Naive B cell (primary cell): ENCODE data around the gene CDH24. TPM values are rescaled to one million over a fixed set of nuclear protein-coding genes. Genes with fewer than 3 reads are reported as not detected.

ENCODE experiments used
- ATAC-seq, 2 donors: fragments of 150-1000 bp; cut with Tn5 transposase; 2 replicates each; pipeline ENCODE4 v1.10.0; 2021; ENCODE audit warnings: low read depth in 2 of 2, mild to moderate bottlenecking in 2 of 2, moderate library complexity in 2 of 2
- DNase-seq: peaks from one replicate; pipeline ENCODE4 v3.0.0; 2022
- H3K27ac Mint-ChIP-seq, 6 donors: one replicate each; pipeline ENCODE4 v1.8.0; 2020 to 2022; ENCODE audit warnings: mild to moderate bottlenecking in 6 of 6, mixed read lengths in 6 of 6, moderate library complexity in 5 of 6, inconsistent platforms in 2 of 6
- H3K27me3 Mint-ChIP-seq, 3 donors: one replicate each; pipeline ENCODE4 v1.8.0; 2021 to 2022; ENCODE audit warnings: mixed read lengths in 3 of 3, mild to moderate bottlenecking in 1 of 3
- H3K36me3 Mint-ChIP-seq, 2 donors: one replicate each; pipeline ENCODE4 v1.8.0; 2020 to 2022; ENCODE audit warnings: mixed read lengths in 2 of 2, inconsistent platforms in 1 of 2, mild to moderate bottlenecking in 1 of 2
- H3K4me1 Mint-ChIP-seq, 3 donors: one replicate each; pipeline ENCODE4 v1.8.0; 2020 to 2022; ENCODE audit warnings: mixed read lengths in 3 of 3, inconsistent platforms in 1 of 3, mild to moderate bottlenecking in 1 of 3, moderate library complexity in 1 of 3
- H3K4me3 Mint-ChIP-seq, 8 donors: one replicate each; pipeline ENCODE4 v1.8.0; 2020 to 2022; ENCODE audit warnings: mild to moderate bottlenecking in 8 of 8, mixed read lengths in 8 of 8, moderate library complexity in 8 of 8, inconsistent platforms in 2 of 8
- H3K9me3 Mint-ChIP-seq, 7 donors: one replicate each; pipeline ENCODE4 v1.8.0; 2020 to 2022; ENCODE audit warnings: mixed read lengths in 7 of 7, mild to moderate bottlenecking in 5 of 7, inconsistent platforms in 2 of 7, moderate library complexity in 1 of 7
- polyA plus RNA-seq, 6 donors: library from polyadenylated mRNA; unstranded; fragments of 300-500 nt; fragmentation: Illumina TruSeq; gene quantifications; one replicate each; pipeline ENCODE4 v1.2.3, GENCODE V29; 2021; ENCODE audit warnings: low read depth in 6 of 6

The CDH24 gene
- polyA plus RNA-seq, 6 donors from 2014 or later = 0.18 to 0.97 (median 0.39) TPM; not detected in 2

GRCh38 chr14:23095196-23096108, 38.1 kb upstream of the CDH24 start, which contains the start of gene C14orf119:
TSS of gene C14orf119 (plus strand) at chr14:23095505. CDS start at chr14:23097659, 2,154 bp downstream.
- ATAC-seq = peak; percentile 83 to 85
- Mint-ChIP-seq H3K9me3 (no peaks in the 10 kb centered on the region), H3K4me3 (no peak within 1 kb of the TSS), H3K4me1 (peaks cover 12 to 28% (median 16%) of the 10 kb centered on the region in 3 donors), H3K27ac (no peak within 1 kb of the TSS), H3K27me3 (no peaks in the 10 kb centered on the region), H3K36me3 (no peaks in the 10 kb centered on the region)
- DNase-seq = peak; percentile 99

DNA sequence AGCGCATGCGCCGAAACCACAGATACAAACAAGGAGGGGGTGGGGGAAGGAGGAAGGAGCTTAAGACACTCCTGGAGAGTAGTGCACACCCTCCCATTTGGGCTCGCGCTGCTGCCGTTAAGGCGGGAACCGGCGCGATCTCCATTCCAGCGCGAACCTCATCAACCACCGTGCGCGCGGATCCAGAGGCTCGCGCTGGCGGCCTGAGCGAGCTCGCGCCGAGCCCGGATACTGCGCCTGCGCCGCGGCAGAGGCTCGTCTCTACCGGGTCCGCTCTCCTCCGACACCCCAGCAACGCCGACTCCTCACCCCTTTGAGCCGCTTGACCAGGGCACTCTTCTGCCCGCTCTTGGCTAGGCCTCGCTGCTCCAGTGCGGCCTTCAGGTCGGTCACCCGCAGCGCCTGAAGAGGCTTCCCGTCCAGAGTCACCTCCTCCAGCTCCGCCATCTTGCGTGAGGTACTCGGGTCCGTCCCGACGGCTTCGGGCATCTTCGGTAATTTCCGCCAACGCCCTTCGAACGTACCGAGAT, 37.4 kb upstream of the CDH24 start, which contains the start of gene ACIN1:
Gene ACIN1, minus strand, starts transcription at position 471 of the 530 bp plus-strand sequence. Its CDS starts 24 bp downstream, at position 447.
- DNase-seq (no peak), ATAC-seq (peak; percentile 31 to 32)
- Mint-ChIP-seq H3K27me3 (no peaks in the 10 kb centered on the region), H3K27ac (no peak within 1 kb of the TSS), H3K36me3 (peaks cover 0 to 1% of the 10 kb centered on the region in 2 donors), H3K9me3 (no peaks in the 10 kb centered on the region), H3K4me3 (no peak within 1 kb of the TSS), H3K4me1 (peaks cover 12 to 24% (median 12%) of the 10 kb centered on the region in 3 donors)

GRCh38 chr14:23093991-23094665, 36.8 kb upstream of the CDH24 start:
- Mint-ChIP-seq H3K4me1 (peaks cover 7 to 23% (median 17%) of the 10 kb centered on the region in 3 donors), H3K27me3 (no peaks in the 10 kb centered on the region), H3K36me3 (peaks cover 0 to 7% of the 10 kb centered on the region in 2 donors), H3K27ac (no peak overlapping the region), H3K4me3 (no peak overlapping the region), H3K9me3 (no peaks in the 10 kb centered on the region)
- DNase-seq (no peak), ATAC-seq (no peak)

DNA sequence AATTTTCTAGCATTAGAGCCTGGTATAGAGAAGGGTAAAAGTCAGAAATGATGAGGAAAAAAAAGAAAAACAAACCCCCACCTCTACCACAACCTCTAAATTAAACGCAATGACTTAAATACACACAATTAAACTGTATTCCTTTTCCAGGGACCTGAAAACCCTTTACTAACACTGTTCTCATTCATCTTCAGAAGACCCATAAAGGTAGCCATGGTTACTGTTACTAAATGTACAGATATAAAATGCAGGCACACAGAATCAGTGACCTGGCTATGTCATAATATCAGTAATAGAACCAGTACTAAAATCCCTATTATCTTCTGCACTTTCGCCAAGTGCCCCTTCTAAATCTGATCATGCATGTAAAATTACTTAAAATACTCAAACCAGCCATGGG, 36.2 kb upstream of the CDH24 start:
- peak overlapping the region in 1 of 6 donors; percentile 42 for H3K27ac Mint-ChIP-seq
- DNase-seq = no peak
- H3K36me3 Mint-ChIP-seq = peaks cover 0 to 7% of the 10 kb centered on the region in 2 donors
- H3K27me3 Mint-ChIP-seq = no peaks in the 10 kb centered on the region
- peaks cover 7 to 23% (median 17%) of the 10 kb centered on the region in 3 donors for H3K4me1 Mint-ChIP-seq
- ATAC-seq = no peak
- H3K9me3 Mint-ChIP-seq = no peaks in the 10 kb centered on the region
- H3K4me3 Mint-ChIP-seq = peak overlapping the region in 2 of 8 donors; percentile 16 to 42

DNA sequence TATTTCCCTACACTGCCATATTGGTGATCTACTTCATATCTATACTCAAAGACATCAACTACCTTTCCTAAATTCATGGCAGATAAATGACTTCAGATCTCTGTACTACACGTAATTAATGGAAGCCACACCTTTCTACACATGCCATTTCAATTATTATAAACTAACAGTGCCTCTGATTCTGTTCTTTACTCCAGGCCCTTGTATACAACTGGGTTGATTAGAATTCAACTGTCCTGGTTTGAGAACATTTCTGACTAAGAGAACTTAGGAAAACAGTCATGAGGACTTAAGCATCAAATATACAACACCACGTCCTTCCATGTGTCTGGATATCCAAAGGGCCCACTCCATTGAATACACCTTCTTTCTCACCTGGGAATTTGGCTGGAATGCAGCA, 35.8 kb upstream of the CDH24 start:
- H3K27ac Mint-ChIP-seq = peak overlapping the region in 1 of 6 donors; percentile 42

GRCh38 chr14:23091294-23092225, 34.2 kb upstream of the CDH24 start:
- Mint-ChIP-seq H3K36me3 (peaks cover 0 to 15% of the 10 kb centered on the region in 2 donors), H3K9me3 (no peaks in the 10 kb centered on the region), H3K4me3 (peak overlapping the region in 1 of 8 donors; percentile 30), H3K4me1 (peaks cover 11 to 16% (median 15%) of the 10 kb centered on the region in 3 donors), H3K27ac (peak overlapping the region in 2 of 6 donors; percentile 3 to 90), H3K27me3 (no peaks in the 10 kb centered on the region)
- DNase-seq (no peak), ATAC-seq (no peak)

More for the DNA sequence above, 35.8 kb upstream of the CDH24 start:
- no peaks in the 10 kb centered on the region for H3K9me3 Mint-ChIP-seq
- peaks cover 0 to 7% of the 10 kb centered on the region in 2 donors for H3K36me3 Mint-ChIP-seq
- no peak for DNase-seq
- peaks cover 7 to 23% (median 17%) of the 10 kb centered on the region in 3 donors for H3K4me1 Mint-ChIP-seq
- H3K27me3 Mint-ChIP-seq = no peaks in the 10 kb centered on the region
- peak overlapping the region in 4 of 8 donors; percentile 16 to 42 (median 24) for H3K4me3 Mint-ChIP-seq
- no peak for ATAC-seq

GRCh38 chr14:23090254-23090636, 32.9 kb upstream of the CDH24 start:
- Mint-ChIP-seq H3K36me3 (peaks cover 0 to 23% of the 10 kb centered on the region in 2 donors), H3K4me1 (peaks cover 12 to 13% (median 12%) of the 10 kb centered on the region in 3 donors), H3K9me3 (no peaks in the 10 kb centered on the region), H3K27ac (no peak overlapping the region), H3K27me3 (no peaks in the 10 kb centered on the region), H3K4me3 (no peak overlapping the region)
- DNase-seq (no peak), ATAC-seq (no peak)

DNA sequence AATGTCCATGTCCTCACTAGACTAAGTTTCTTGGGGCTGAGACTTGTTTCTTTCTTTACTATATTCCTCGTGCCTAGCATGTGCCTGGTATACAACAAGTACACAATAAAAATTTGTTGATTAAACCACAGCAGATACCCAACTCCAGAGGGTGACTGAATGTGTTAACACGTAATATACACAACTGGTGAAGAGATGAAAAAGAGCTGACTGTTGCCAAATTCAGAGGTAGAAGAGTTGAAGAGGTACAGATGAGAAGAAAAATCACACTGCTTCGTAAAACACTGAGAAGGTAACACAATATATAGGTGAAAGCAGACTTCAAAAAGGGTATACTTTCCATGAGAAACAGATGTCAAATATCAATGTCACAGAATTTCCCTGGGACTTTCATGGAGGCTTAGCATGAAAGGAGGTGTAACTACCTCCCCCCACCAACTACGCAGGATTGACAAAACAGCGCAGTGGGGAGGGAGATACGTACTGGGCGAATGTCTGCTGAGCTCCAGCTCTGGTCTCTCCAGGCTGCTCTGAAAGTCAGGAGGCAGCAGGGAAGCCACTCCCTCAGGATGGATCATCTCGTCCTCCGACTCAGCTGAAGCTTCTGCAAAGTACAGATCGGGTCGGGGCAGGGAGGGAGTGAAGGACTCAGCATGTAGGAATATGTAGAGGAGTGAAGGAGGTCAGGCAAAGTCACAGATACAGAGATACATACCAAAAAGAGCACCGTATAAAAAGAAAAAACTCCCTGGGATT, 32.4 kb upstream of the CDH24 start:
- Mint-ChIP-seq H3K4me3 (peak overlapping the region in 1 of 8 donors; percentile 58), H3K27me3 (no peaks in the 10 kb centered on the region), H3K36me3 (peaks cover 0 to 23% of the 10 kb centered on the region in 2 donors), H3K9me3 (no peaks in the 10 kb centered on the region), H3K4me1 (peaks cover 12 to 13% (median 12%) of the 10 kb centered on the region in 3 donors), H3K27ac (peak overlapping the region in 2 of 6 donors; percentile 3 to 64)
- DNase-seq (no peak), ATAC-seq (no peak)

DNA sequence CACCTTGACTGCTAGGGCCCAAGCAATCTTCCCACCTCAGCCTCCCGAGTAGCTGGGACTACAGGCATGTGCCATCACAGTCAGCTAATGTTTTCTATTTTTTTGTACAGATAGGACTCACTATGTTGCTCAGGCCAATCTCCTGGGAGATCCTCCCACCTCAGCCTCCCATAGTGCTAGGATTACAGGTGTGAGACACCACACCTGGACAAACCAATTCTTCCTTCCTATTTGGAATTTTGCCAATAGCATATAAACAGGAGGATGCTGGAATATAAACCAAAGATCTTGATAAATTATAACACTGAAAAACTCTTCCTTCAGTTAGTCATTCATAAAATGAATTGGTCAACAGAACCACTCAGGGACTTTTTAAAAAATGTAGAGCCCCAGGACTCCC, 29.2 kb upstream of the CDH24 start:
- no peak overlapping the region for H3K4me3 Mint-ChIP-seq
- no peaks in the 10 kb centered on the region for H3K9me3 Mint-ChIP-seq
- H3K27me3 Mint-ChIP-seq = no peaks in the 10 kb centered on the region
- H3K36me3 Mint-ChIP-seq = peaks cover 0 to 25% of the 10 kb centered on the region in 2 donors
- H3K27ac Mint-ChIP-seq = no peak overlapping the region
- DNase-seq (no peak), ATAC-seq (no peak)
- peaks cover 6 to 8% (median 8%) of the 10 kb centered on the region in 3 donors for H3K4me1 Mint-ChIP-seq

- ATAC-seq (no peak), DNase-seq (no peak)
- Mint-ChIP-seq H3K27ac (no peak overlapping the region), H3K4me3 (no peak overlapping the region), H3K36me3 (peaks cover 3 to 36% of the 10 kb centered on the region in 2 donors), H3K4me1 (peaks cover 6 to 8% (median 6%) of the 10 kb centered on the region in 3 donors), H3K9me3 (no peaks in the 10 kb centered on the region), H3K27me3 (no peaks in the 10 kb centered on the region)
Measured at GRCh38 chr14:23085458-23085857, 28.1 kb upstream of the CDH24 start.

GRCh38 chr14:23080474-23080873, 23.2 kb upstream of the CDH24 start:
- ATAC-seq = no peak
- peak overlapping the region in 1 of 8 donors; percentile 40 for H3K4me3 Mint-ChIP-seq
- peaks cover 17 to 27% of the 10 kb centered on the region in 2 donors for H3K36me3 Mint-ChIP-seq
- no peak for DNase-seq
- H3K9me3 Mint-ChIP-seq = no peaks in the 10 kb centered on the region
- H3K4me1 Mint-ChIP-seq = no peaks in the 10 kb centered on the region
- no peaks in the 10 kb centered on the region for H3K27me3 Mint-ChIP-seq
- peak overlapping the region in 2 of 6 donors; percentile 29 to 52 for H3K27ac Mint-ChIP-seq

- ATAC-seq (no peak), DNase-seq (no peak)
- H3K4me3 Mint-ChIP-seq = no peak overlapping the region
- H3K27me3 Mint-ChIP-seq = no peaks in the 10 kb centered on the region
- no peaks in the 10 kb centered on the region for H3K4me1 Mint-ChIP-seq
- peaks cover 21 to 26% of the 10 kb centered on the region in 2 donors for H3K36me3 Mint-ChIP-seq
- H3K9me3 Mint-ChIP-seq = no peaks in the 10 kb centered on the region
- peak overlapping the region in 2 of 6 donors; percentile 44 to 94 for H3K27ac Mint-ChIP-seq
Measured at GRCh38 chr14:23079716-23080115, 22.4 kb upstream of the CDH24 start.
